Transverse colon (tissue), 4 donors: ENCODE results near the gene ARRDC2. TPM values are rescaled to one million over a fixed set of nuclear protein-coding genes. Genes with fewer than 3 reads are reported as not detected.

Source experiments
- DNase-seq: peaks from one replicate; pipeline ENCODE4 v3.0.0-alpha.2; 2019
- H3K27ac ChIP-seq, 4 donors: fragments of 200-600 bp; sonication (generic); 2 replicates each; pipeline ENCODE4 v1.5.1; 2016 to 2018; ENCODE audit warnings: inconsistent platforms in 4 of 4
- H3K27me3 ChIP-seq: fragments of 200-600 bp; sonication (generic); 2 replicates; pipeline ENCODE4 v1.5.1; 2017; ENCODE audit warnings: inconsistent platforms
- H3K36me3 ChIP-seq, 4 donors: fragments of 200-600 bp; sonication (generic); 2 replicates each; pipeline ENCODE4 v1.5.1; 2017 to 2019; ENCODE audit warnings: inconsistent platforms in 4 of 4
- H3K4me1 ChIP-seq, 4 donors: fragments of 200-600 bp; sonication (generic); 2 replicates each; pipeline ENCODE4 v1.5.1; 2017 to 2020; ENCODE audit warnings: inconsistent platforms in 4 of 4
- H3K4me3 ChIP-seq, 4 donors: fragments of 200-600 bp; sonication (generic); 1 replicate in 1 of 4; 2 replicates in 3 of 4; pipeline versions ENCODE4 v1.5.1 to v1.6.1; 2017 to 2019; ENCODE audit warnings: inconsistent platforms in 4 of 4
- H3K9me3 ChIP-seq, 2 donors: fragments of 200-600 bp; sonication (generic); 2 replicates each; pipeline ENCODE4 v1.5.1; 2017 to 2019; ENCODE audit warnings: inconsistent platforms in 2 of 2
- EP300 ChIP-seq: sonication (generic); formaldehyde crosslinking; IDR thresholded peaks from one replicate; pipeline ENCODE4 v1.6.1; 2017; ENCODE audit warnings: antibody characterized with exemption, low read depth
- POLR2A ChIP-seq: fragments of 450-650 bp; IDR thresholded peaks from one replicate; pipeline ENCODE4 v1.6.1; 2016; ENCODE audit warnings: antibody characterized with exemption, mild to moderate bottlenecking, moderate library complexity
- POLR2AphosphoS5 ChIP-seq, 3 donors: sonication (generic); formaldehyde crosslinking; IDR thresholded peaks; one replicate each; pipeline ENCODE4 v1.6.1; 2016; ENCODE audit warnings: antibody characterized with exemption in 3 of 3
- WGBS, 2 donors: methylation state at CpG; one replicate each; pipeline ENCODE4 v1.1.5; 2018; ENCODE audit warnings: low coverage in 1 of 2; 5-methylcytosine and 5-hydroxymethylcytosine counted together
- in situ Hi-C, 4 donors: fragments of 200-750 bp; cut with MboI; loops; one replicate each; pipeline versions ENCODE4 v1.15.0 to v1.15.1; 2017; ENCODE audit warnings: low sequenced_read_pairs in 3 of 4, low pct_ligation_motif_present in 1 of 4, low pct_unique_long_range_greater_than_20kb in 1 of 4
- intact Hi-C: fragments of 100-400 bp; cut with DNase I; formaldehyde crosslinking; loops from one replicate; pipeline ENCODE4 v1.15.1; 2023; ENCODE audit warnings: low total_unique reads
- total RNA-seq, 4 donors: library from RNA; depleted of rRNA; stranded (reverse); fragments of >200 nt; gene quantifications; one replicate each; pipeline ENCODE4 v1.1.0, GENCODE V29; 2016
- TF ChIP-seq, protein P1 (sequence below), 5 experiments: fragments of 200-600 bp in 3 of 5; fragments of 450-650 bp in 2 of 5; sonication (generic) in 3 of 5; IDR thresholded peaks; 1 replicate in 2 of 5; 2 replicates in 3 of 5; pipeline ENCODE4 v1.5.1; 2016 to 2017; ENCODE audit warnings: antibody characterized with exemption in 5 of 5, inconsistent platforms in 3 of 5, mild to moderate bottlenecking in 2 of 5, moderate library complexity in 1 of 5

The ARRDC2 gene
- total RNA-seq, 4 donors from 2014 or later = 28.9 to 69.6 (median 42.7) TPM

DNA sequence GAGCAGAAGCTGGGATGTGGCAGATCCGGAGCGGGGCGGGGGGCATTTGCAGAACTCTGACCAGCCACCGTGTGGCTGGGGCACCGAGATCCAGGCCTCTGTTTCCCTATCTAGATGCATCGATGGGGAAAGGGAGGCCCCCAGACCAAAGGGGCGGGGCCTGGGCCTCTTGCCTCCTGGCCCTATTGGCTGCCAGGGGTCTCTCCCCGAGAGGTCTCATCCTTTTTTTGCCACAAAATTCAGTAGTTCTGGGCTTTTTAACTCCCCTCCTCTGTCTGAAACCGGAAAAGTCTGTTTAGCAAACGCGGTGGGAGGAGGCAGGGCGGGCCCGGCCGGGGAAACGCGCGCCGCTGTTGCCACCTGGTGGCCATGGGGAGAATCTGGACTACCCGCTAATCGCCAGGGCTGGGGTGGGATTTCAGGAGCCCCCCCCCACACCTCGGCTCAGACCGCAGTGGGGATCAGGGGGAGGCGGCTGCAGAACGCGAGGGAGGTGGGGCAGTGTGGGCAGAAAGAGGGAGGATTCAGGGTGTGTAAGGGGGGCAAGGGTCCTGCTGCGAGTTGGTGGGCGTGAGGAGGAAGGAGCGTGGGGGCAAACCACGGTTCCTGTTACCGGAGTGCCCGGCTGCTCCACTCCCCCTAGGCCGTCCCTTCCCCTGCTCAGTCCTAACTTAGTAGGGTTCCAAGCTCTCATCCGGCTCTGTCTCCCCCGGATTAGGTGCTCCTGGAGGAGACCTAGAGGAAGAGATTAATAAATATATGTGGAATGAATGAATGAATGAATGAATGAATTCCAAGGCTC, 50.4 kb downstream of the ARRDC2 start:
- Histone ChIP-seq H3K9me3 (no peaks in the 10 kb centered on the region), H3K4me1 (peaks cover 0 to 13% (median 12%) of the 10 kb centered on the region in 4 donors), H3K27me3 (peaks cover 3% of the 10 kb centered on the region), H3K4me3 (peak overlapping the region in 1 of 4 donors; percentile 17), H3K27ac (peak overlapping the region; percentile 66 to 81 (median 78)), H3K36me3 (no peaks in the 10 kb centered on the region)
- TF ChIP-seq EP300 (no peak), POLR2A (no peak), POLR2AphosphoS5 (IDR thresholded peaks at IDR 0.05) (no peak)
- TF ChIP-seq, protein P1, sequence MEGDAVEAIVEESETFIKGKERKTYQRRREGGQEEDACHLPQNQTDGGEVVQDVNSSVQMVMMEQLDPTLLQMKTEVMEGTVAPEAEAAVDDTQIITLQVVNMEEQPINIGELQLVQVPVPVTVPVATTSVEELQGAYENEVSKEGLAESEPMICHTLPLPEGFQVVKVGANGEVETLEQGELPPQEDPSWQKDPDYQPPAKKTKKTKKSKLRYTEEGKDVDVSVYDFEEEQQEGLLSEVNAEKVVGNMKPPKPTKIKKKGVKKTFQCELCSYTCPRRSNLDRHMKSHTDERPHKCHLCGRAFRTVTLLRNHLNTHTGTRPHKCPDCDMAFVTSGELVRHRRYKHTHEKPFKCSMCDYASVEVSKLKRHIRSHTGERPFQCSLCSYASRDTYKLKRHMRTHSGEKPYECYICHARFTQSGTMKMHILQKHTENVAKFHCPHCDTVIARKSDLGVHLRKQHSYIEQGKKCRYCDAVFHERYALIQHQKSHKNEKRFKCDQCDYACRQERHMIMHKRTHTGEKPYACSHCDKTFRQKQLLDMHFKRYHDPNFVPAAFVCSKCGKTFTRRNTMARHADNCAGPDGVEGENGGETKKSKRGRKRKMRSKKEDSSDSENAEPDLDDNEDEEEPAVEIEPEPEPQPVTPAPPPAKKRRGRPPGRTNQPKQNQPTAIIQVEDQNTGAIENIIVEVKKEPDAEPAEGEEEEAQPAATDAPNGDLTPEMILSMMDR (IDR thresholded peaks at IDR 0.05) = peak; percentile 94 to 99 (median 96)
- WGBS, 2 donors = 4 to 6% methylated on average over 5 to 34 of the region's 34 CpGs
- DNase-seq = peak; percentile 81
- intact Hi-C loops = loop anchor here (2.0 kb wide), 1 partner anchor 52 kb away; no protein-coding TSS in a partner anchor
- in situ Hi-C loops = loop anchor here (5.0 to 25.0 kb wide), 5 partner anchors 51 to 124 kb away; partner anchors contain the start of genes CCDC124 (in 3 of the 4) and ARRDC2 (in 2 of the 4)

GRCh38 chr19:18059297-18059696, 51.3 kb downstream of the ARRDC2 start:
- Histone ChIP-seq H3K4me1 (peaks cover 0 to 13% (median 12%) of the 10 kb centered on the region in 4 donors), H3K27me3 (peaks cover 7% of the 10 kb centered on the region), H3K4me3 (no peak overlapping the region), H3K36me3 (no peaks in the 10 kb centered on the region), H3K27ac (no peak overlapping the region), H3K9me3 (no peaks in the 10 kb centered on the region)
- WGBS, 2 donors = 55% methylated on average over 8 of the region's 8 CpGs; no CpG with 5 or more reads in 1 of the 2 donors
- intact Hi-C loops (loop anchor here (2.0 kb wide), 1 partner anchor 52 kb away; no protein-coding TSS in a partner anchor), in situ Hi-C loops (loop anchor here (5.0 to 25.0 kb wide), 5 partner anchors 52 to 124 kb away; partner anchors contain the start of genes CCDC124 (in 3 of the 4) and ARRDC2 (in 2 of the 4))
- DNase-seq = no peak
- TF ChIP-seq, protein P1 (IDR thresholded peaks at IDR 0.05) = no peak
- TF ChIP-seq POLR2A (no peak), EP300 (no peak), POLR2AphosphoS5 (IDR thresholded peaks at IDR 0.05) (no peak)

DNA sequence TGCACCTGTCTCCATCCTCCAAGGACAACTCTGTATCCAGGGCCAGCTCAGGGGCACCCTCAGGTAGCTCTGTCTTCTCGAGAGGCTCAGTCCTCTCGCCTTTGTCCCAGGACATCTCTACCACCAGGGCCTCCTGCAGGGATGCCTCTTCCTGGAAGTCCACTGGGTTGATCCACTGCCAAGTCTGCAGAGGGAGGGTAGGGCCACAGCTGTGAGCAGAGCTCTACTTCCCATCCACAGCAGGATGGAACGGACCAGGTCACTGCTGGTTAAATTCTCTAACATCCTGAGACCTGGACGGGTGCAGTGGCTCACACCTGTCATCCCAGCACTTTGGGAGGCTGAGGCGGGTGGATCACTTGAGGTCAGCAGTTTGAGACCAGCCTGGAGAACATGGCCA, 51.9 kb downstream of the ARRDC2 start:
- WGBS, 2 donors = 76 to 82% methylated on average over 2 to 4 of the region's 5 CpGs

More for the DNA sequence above, 51.9 kb downstream of the ARRDC2 start:
- TF ChIP-seq, protein P1 (IDR thresholded peaks at IDR 0.05) = no peak
- TF ChIP-seq POLR2A = no peak
- no peak for TF ChIP-seq EP300
- no peak for TF ChIP-seq POLR2AphosphoS5 (IDR thresholded peaks at IDR 0.05)
- no peaks in the 10 kb centered on the region for H3K36me3 ChIP-seq
- no peak overlapping the region for H3K4me3 ChIP-seq
- peaks cover 0 to 13% (median 12%) of the 10 kb centered on the region in 4 donors for H3K4me1 ChIP-seq
- in situ Hi-C loops = loop anchor here (5.0 to 25.0 kb wide), 6 partner anchors 45 to 125 kb away; partner anchors contain the start of genes CCDC124 (in 3 of the 4) and ARRDC2 (in 2 of the 4)
- H3K27me3 ChIP-seq = peaks cover 7% of the 10 kb centered on the region
- H3K9me3 ChIP-seq = no peaks in the 10 kb centered on the region
- no peak for DNase-seq
- H3K27ac ChIP-seq = no peak overlapping the region
- intact Hi-C loops = loop anchor here (2.0 kb wide), 1 partner anchor 53 kb away; no protein-coding TSS in a partner anchor
